ENCODE data around the gene DPH5.

The DPH5 gene

DNA sequence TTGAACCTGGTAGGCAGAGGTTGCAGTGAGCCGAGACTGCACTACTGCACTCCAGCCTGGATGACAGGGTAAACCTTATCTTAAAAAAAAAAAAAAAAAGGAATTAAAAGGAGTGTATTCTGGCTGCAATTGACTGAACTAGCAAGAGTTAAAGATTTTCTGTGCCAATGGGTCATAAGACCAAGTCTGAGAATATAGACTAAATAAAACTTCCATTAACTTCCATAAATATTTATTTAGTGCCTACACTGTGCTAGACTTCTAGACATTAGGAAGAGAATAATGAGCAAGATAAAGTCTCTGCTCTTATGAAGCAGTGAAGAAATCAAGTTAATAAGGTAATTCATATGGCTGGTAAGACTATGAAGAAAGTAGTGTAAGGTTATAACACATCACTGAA lies 27.2 kb downstream of the DPH5 start:
- no peak for DNase-seq (ENCODE audit: low read depth)
- H3K4me3 ChIP-seq (ENCODE audit: low read depth, low read length): no peak overlapping the region
- no peak for TF ChIP-seq CTCF (IDR thresholded peaks at IDR 0.05; ENCODE audit: insufficient read depth, low read depth, low read length, missing control alignments)

- TF ChIP-seq CTCF (IDR thresholded peaks at IDR 0.05; ENCODE audit: insufficient read depth, low read depth, low read length, missing control alignments): no peak
- no peak for DNase-seq (ENCODE audit: low read depth)
- no peak overlapping the region for H3K4me3 ChIP-seq (ENCODE audit: low read depth, low read length)
These were observed 30.2 kb downstream of the DPH5 start for GRCh38 chr1:100995198-100995988.

DNA sequence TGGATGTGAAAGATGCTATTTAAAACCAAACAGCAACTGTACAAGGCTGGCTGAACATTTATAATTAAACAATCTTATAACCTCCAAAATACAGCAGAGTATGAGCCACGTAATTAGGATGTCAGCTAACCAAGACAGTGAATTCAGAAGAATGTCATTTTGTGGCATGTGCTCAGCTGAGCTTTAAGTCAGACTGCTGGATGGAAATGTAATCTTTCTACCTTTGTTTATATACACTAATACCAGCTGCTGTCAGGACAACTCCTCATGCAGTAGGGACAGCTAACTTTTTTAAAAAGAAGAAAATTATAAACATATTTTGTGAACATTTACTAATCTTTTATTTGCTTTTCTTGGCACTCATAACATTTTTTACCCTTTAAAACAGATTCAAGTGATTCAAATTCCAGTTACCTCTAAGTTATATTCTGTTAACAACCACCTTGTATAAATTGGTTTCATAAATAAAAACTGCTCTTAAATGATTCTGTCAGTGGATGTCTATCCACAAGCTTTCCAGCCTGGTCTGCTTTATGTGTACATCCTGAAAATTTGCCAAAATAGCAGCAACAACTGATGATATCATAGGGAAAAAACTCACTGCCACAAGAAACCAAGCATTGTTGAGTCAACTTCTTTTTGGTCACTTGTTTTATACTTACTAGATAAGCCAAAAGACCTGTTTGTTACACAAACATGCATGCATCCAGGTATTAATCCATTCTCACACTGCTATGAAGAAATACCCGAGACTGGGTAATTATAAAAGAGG lies 36.1 kb downstream of the DPH5 start:
- no peak for TF ChIP-seq CTCF (IDR thresholded peaks at IDR 0.05; ENCODE audit: insufficient read depth, low read depth, low read length, missing control alignments)
- no peak for DNase-seq (ENCODE audit: low read depth)
- no peak overlapping the region for H3K4me3 ChIP-seq (ENCODE audit: low read depth, low read length)

DNA sequence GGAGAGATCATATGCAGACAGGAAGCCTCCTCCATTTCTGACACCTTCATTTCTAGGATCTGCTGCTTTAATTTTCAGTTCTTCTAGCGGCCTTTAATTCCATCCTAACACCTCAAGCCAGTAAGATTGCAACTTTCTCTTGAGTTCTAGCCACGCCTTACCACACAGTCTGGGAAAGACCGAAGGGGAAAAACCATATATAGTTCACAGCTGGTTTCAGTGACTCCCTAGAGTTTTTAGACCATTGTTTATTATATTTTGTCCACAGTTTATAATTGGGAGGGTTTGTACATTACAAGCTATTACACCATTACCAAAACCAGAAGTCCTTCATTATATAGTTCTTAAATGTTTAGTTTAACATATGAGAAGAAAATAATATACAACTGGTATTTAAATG lies 37.5 kb downstream of the DPH5 start:
- no peak for DNase-seq (ENCODE audit: low read depth)
- no peak for TF ChIP-seq CTCF (IDR thresholded peaks at IDR 0.05; ENCODE audit: insufficient read depth, low read depth, low read length, missing control alignments)
- H3K4me3 ChIP-seq (ENCODE audit: low read depth, low read length): no peak overlapping the region

- no peak for DNase-seq (ENCODE audit: low read depth)
- TF ChIP-seq CTCF (IDR thresholded peaks at IDR 0.05; ENCODE audit: insufficient read depth, low read depth, low read length, missing control alignments): no peak
- H3K4me3 ChIP-seq (ENCODE audit: low read depth, low read length): no peak overlapping the region
These were observed 42.8 kb downstream of the DPH5 start for GRCh38 chr1:100982793-100983192.

- DNase-seq (ENCODE audit: low read depth): no peak
These were observed 46.0 kb downstream of the DPH5 start for GRCh38 chr1:100979631-100980030.

More at GRCh38 chr1:100979631-100980030, 46.0 kb downstream of the DPH5 start:
- no peak for TF ChIP-seq CTCF (IDR thresholded peaks at IDR 0.05; ENCODE audit: insufficient read depth, low read depth, low read length, missing control alignments)
- H3K4me3 ChIP-seq (ENCODE audit: low read depth, low read length): no peak overlapping the region
